ENCODE data around the gene SLC37A3.
"Not testable (repeated sequence)": the region's sequence is repeated elsewhere in the genome, so short reads cannot be mapped to it uniquely, and the experiment has no call there.

The SLC37A3 gene

DNA sequence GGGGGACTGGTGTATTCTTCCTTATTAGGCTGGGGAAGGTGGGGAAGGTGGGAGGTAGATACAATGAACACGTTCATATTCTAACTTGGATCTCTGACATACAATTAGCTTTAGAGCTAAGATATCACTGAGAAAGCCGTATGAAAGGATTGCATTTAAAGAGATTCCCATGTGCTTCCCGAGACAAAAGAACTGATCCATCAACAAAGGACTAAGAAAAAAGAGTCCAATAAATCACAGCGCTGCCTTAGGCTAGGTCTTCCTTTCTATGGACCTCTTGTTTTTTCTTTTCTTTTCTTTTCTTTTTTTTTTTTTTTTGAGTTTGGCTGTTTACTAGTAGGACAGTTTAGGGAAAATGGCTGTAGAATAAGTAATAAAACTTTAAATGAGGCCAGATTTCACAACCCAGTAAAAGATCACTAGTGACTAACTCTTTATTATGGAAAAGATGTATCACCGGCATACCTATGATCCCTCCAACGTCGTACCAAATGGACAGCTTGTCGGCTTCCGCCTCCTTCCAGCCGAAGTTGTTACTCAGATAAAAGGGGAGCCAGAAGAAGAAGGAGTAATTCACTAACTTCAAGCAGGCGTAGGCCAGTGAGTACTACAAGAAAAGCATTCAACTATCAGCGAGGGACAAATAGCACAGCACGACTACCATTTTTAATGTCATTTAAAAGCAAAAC is 50.0 kb downstream of the SLC37A3 start:
- no peak for DNase-seq
- TF ChIP-seq POLR2A (IDR thresholded peaks at IDR 0.05; ENCODE audit: low read length) (no peak), GATA1 (IDR thresholded peaks at IDR 0.05; ENCODE audit: low read depth, low read length) (no peak)

DNA sequence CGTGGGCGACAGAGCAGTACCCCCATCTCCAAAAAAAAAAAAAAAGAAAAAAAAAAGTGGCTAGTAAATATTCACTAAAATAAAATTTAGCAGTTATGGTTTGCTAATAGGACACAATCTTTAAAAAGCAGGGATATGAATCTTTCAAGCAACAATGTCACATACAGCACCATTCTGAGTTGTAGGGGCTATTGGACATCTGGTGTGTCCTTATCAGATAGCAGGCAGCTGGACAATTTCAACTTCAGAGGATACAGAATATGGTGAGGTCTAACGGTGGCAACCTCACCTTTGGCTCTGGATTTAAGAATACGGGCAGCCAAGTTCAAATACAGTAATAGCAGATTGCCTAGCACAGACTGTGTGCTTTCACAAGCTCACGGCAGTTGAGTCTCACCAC is 51.1 kb downstream of the SLC37A3 start:
- TF ChIP-seq GATA1 (IDR thresholded peaks at IDR 0.05; ENCODE audit: low read depth, low read length) (no peak), POLR2A (IDR thresholded peaks at IDR 0.05; ENCODE audit: low read length) (no peak)
- peak in 1 of 2 experiments; percentile 10 for DNase-seq

DNA sequence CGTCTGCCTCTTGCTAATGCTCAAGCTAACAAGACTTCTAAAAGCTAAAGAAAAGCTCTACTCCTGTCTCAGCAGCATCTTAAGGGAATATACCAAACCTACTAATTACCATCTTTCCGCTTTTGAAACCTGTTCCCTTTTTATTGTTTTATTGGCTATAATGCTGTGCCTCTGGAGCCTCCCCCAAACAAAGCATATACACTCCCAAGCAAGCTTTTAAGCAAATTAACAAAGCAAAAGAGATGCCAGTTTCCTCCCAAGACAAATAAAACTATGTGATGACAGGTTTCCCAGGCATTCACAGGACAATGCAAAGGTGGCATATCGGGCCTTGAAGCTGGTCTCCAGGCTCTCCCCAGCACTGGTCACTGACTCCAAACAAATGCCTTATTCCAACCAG is 52.9 kb downstream of the SLC37A3 start:
- no peak for DNase-seq
- TF ChIP-seq POLR2A (IDR thresholded peaks at IDR 0.05; ENCODE audit: low read length) (no peak), GATA1 (IDR thresholded peaks at IDR 0.05; ENCODE audit: low read depth, low read length) (no peak)

DNA sequence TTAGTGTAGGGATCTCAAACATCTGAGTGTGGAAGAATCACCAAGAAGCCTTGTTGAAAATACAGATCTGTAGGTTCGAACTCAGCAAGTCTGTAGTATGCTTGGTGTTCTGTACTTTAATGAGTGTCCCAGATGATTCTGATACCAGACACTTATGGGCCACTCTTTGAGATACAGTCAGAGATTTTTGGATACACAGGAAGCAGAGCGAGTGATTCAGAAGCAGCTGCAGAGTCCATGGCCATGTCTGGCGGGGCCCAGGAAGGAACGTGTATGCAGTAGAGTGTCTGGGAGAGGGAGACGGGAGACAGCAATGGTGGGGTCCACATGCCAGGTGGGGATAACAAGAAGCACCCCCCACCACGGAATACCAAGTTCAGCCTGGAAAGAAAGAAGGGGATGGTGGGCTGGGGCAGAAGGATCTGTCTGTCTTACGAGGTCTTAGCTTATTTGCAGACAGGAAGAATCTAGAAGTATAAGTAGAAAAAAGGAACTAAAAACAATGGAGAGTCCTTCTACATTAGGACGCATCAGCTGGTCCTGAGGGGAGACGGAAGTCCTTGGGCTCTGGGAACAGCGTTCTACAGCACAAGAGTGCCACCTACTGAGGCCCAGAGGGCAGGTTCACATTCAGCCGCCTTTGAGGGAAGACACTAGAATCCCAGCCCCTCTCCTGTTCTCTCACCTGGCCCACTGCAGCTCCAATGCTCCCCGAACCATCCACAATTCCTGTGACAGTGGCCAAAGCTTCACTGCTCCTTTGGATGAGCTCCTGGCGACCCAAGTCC is 55.4 kb downstream of the SLC37A3 start:
- DNase-seq, result peak; percentile 51 to 66
- TF ChIP-seq GATA1 (IDR thresholded peaks at IDR 0.05; ENCODE audit: low read depth, low read length), result no peak
- no peak for TF ChIP-seq POLR2A (IDR thresholded peaks at IDR 0.05; ENCODE audit: low read length)

DNA sequence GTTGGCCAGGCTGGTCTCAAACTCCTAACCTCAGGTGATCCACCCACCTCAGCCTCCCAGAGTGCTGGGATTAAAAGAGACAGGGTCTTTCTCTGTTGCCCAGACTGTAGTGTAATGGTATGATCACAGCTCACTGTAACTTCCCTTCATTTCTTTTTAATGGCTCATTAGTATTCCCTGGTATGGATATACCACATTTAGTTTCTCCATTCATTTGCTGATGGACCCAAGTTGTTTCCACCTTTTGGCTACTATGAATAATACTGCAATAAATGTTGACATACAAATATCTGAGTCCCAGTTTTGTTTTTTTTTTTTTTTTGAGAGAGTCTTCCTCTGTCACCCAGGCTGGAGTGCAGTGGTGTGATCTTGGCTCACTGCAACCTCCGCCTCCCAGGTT is 59.4 kb downstream of the SLC37A3 start:
- not testable (repeated sequence) for DNase-seq

DNA sequence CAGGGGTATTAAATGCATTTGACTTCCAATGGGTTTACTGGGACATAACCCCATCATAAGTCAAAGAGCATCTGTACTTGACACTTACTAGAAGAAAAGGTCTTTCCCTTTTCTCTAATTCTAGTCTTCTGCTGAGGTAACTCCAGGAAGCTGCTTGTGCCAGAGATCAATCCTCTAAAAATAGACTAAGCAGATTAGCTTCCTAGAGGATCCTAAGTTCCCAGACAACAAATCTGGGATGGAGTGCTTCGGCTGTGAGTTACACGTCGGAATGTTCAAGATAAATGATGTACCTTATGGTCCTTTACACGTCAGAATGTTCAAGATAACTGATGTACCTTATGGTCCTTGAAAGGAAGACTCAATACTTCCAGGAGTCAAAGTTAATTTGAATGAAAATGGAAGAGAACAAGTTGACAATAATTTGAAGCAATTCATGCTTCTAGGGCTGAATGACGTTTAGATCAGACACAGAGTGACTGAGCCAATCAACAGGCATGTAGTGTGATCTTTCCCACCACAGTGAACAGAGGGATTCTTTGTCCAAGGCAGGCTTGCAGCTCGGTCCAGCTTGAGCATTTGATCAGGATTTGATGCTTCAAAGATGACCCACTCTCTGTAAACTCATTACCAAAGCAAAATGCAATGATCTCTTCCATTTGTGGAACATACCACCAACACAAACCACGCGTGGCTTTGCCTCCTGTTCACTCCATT is 63.8 kb downstream of the SLC37A3 start:
- DNase-seq, result no peak
- TF ChIP-seq GATA1 (IDR thresholded peaks at IDR 0.05; ENCODE audit: low read depth, low read length), result no peak
- TF ChIP-seq POLR2A (IDR thresholded peaks at IDR 0.05; ENCODE audit: low read length), result no peak

DNA sequence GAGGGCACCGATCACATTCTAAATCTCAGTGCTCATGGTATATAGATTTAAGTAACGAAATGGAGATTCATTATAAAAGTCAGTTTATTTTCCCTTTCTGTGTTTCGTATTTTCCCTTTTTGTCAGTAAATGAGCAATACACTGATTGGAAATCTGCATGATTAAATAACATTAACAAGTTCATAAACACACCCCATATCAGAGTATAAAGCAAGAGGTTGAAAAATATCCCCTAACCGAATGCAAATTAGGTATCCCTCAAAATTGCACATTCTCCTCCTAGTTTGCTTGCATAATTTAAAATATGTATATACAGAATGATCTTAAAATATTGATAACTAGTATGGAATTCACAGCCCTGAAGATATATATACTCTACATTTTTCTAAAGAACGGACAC is 64.6 kb downstream of the SLC37A3 start:
- no peak for DNase-seq
- no peak for TF ChIP-seq POLR2A (IDR thresholded peaks at IDR 0.05; ENCODE audit: low read length)
- TF ChIP-seq GATA1 (IDR thresholded peaks at IDR 0.05; ENCODE audit: low read depth, low read length), result no peak

DNA sequence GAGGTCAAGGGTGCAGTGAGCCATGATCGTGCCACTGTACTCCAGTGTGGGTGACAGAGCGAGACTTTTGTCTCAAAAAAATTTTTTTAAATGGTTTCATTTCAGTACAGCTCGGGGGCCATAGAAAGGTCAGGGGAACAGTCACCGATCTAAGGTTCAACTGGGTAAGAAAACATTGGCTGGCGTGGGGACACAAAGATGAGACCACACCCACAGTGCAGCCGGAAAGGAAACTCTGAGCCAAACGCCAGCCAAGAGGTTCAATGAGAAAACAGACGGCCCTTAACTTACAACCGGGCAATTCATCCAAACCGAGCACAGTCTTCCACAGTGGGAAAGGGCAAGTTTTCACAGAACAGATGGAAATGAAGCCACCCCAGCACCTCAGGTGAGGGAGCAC is 65.1 kb downstream of the SLC37A3 start:
- DNase-seq, result no peak
- TF ChIP-seq POLR2A (IDR thresholded peaks at IDR 0.05; ENCODE audit: low read length), result no peak
- TF ChIP-seq GATA1 (IDR thresholded peaks at IDR 0.05; ENCODE audit: low read depth, low read length), result no peak

DNA sequence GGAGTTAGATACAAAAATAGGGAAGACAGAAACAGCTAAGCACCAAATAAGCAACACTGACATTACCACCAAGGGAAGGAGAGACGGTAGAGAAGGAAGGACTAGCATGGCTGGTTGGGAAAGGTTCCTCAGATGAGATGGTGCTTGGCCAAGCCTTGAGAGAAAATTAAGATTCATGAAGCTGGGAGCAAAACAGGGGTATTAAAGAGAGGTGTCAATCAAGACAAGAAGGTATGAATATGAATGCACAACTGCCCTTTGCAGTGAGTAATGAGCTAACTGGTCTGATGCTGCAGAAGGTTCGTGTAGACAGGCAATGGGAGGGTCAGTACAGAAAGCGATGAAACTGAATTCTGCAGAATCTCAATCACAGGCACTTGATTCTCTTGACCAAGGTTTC is 67.7 kb downstream of the SLC37A3 start:
- DNase-seq, result no peak
- no peak for TF ChIP-seq GATA1 (IDR thresholded peaks at IDR 0.05; ENCODE audit: low read depth, low read length)
- TF ChIP-seq POLR2A (IDR thresholded peaks at IDR 0.05; ENCODE audit: low read length), result no peak

DNA sequence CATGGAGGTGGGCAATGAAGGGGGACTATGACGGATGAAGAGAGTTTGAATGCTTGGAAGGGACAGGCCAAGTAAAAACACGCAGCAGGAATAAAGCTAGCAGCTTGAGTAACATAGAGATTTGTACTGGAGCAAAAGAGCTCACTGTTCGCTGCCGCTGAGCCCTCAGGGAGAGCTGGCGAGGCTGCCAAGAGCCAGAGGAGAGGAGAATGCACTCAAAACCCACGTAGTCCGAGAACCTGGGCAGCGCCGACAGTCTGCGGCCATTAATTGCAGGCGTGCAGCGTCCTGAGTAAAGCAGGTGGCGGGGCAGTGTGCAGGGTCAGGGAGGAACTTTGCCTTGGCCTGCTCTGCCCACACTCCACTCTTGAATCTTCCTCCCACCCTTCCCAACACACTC is 68.2 kb downstream of the SLC37A3 start:
- no peak for DNase-seq
- TF ChIP-seq GATA1 (IDR thresholded peaks at IDR 0.05; ENCODE audit: low read depth, low read length) (no peak), POLR2A (IDR thresholded peaks at IDR 0.05; ENCODE audit: low read length) (no peak)

DNA sequence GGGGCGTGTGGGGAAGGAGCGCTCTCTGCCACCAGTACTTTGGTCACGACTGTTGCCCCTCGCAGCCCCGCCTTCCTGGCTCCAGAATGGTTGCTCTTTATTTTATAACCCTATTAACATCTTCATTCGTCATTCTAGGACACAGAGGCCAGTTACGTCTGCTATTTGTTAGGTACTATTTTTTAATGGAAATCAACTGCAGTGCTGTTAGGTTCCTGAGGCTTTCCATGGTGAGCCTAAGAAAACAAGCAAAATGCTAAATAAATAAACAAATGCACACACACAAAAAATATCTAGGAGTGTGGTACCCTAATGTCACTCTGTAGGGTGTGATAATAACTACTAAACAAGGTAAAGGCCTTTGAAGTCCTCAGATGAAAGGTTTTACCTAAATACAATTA is 71.1 kb downstream of the SLC37A3 start:
- no peak for DNase-seq
- TF ChIP-seq GATA1 (IDR thresholded peaks at IDR 0.05; ENCODE audit: low read depth, low read length), result no peak
- TF ChIP-seq POLR2A (IDR thresholded peaks at IDR 0.05; ENCODE audit: low read length), result no peak

DNA sequence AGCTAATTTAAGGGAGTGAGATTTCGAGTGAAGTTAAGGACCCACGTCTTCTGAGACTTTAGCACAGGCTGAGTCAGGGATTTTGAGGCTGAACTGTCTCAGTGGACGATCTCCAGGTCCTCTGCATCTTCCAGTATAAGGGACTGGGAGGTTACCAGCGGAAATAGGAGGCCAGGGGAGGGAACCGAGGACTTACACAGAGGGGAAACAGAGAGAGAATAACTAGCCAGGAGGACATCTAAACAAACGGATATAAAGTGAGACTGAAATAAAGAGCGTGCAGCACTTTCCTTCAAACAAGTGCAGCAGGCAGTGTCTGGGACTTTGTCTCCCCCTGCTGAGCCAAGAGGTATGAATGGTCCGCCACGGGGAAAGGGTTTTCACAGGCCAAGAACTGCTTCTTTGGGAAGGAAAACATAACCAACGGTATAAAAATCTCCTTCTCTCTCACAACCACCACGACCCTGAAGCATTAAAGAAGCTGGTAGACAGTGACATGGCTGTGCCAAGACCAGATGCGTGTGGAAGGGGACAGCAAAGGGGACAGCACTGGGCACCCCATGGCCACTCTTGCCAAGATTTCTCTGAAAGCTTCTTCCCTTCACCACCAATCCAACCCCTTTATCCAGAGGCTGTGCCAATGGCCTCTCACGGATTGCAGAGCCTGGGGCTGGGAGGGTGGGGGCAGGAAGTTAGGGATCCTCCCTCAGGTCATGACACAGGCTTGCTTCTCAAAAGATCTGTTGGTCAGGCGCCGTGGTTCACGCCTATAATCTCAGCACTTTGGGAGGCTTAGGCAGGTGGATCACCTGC is 72.0 kb downstream of the SLC37A3 start:
- no peak for TF ChIP-seq POLR2A (IDR thresholded peaks at IDR 0.05; ENCODE audit: low read length)
- TF ChIP-seq GATA1 (IDR thresholded peaks at IDR 0.05; ENCODE audit: low read depth, low read length), result no peak
- peak; percentile 80 to 86 for DNase-seq

DNA sequence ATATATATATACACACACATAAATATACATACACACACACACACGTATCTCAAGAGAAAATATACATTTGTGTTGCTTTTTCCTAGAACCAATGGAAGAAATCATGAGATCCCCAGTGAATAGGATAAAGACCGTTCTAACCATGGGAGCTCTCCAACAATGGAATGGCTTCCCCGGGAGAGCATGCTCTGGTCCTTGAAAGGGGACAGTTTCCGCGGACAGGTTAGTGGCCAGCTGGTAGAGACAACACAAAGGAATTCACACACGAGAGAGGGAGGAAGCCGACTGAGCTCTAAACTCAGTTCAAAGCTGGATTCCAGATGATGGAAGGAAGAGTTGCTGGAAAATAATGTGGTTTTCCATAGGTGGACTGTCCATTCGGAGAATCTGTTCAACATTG is 72.7 kb downstream of the SLC37A3 start:
- no peak for DNase-seq
- TF ChIP-seq GATA1 (IDR thresholded peaks at IDR 0.05; ENCODE audit: low read depth, low read length), result no peak
- no peak for TF ChIP-seq POLR2A (IDR thresholded peaks at IDR 0.05; ENCODE audit: low read length)

DNA sequence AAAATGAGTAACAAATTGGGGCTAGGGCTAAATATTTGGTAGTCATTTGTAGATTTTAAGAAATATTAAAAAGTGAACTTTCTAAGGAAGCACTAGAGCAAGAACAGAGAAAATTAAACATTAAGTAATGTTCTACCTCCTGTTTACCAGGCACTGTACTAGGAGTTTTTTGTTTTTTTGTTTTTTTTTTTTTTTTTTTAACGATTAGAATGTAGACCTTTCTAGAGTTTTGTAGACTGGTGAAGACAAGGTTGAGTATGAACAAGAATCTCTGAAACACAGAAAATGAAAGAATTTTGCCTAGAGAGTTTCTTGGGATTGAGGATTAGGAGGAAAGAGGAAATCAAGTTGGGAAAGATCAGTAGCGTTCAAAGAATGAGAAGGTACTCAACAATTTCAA is 73.6 kb downstream of the SLC37A3 start:
- no peak for DNase-seq

More for the DNA sequence above, 73.6 kb downstream of the SLC37A3 start:
- no peak for TF ChIP-seq POLR2A (IDR thresholded peaks at IDR 0.05; ENCODE audit: low read length)
- TF ChIP-seq GATA1 (IDR thresholded peaks at IDR 0.05; ENCODE audit: low read depth, low read length), result no peak
